IPS-18c (cell line): Measurements from ENCODE around the gene MBP.

Source experiments
- H3K4me3 ChIP-seq: 2 replicates; pipeline ENCODE4 v1.7.0; 2013; ENCODE audit warnings: low read depth, mild to moderate bottlenecking, low read length, moderate library complexity; ENCODE audit not compliant: insufficient read depth
- H3K9me3 ChIP-seq: one replicate; pipeline ENCODE4 v1.6.1; 2013; ENCODE audit warnings: mild to moderate bottlenecking, low read length, moderate library complexity; ENCODE audit not compliant: control insufficient read depth, insufficient read depth

Gene MBP

GRCh38 chr18:77110400-77110799 is 22.2 kb downstream of the MBP start:
- H3K4me3 ChIP-seq = no peak overlapping the region
- peaks cover 2% of the 10 kb centered on the region for H3K9me3 ChIP-seq

DNA sequence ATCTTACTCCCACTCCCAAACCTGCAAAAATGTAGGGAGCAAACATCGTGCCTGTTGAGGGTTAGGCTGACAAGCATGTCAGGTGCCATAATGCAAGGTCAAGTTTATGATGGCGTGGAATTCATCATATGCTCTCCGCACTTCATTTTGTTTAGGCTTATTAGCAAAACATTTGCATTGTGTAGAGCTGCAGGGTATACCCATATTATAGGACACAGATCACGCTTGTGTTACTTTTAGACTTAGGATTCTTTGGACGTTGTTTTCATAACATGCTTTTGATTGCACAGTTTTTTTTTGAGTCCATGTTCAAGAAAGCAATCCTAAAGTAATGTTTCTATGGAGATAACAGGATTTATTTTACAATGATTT is 22.9 kb downstream of the MBP start:
- peaks cover 2% of the 10 kb centered on the region for H3K9me3 ChIP-seq

GRCh38 chr18:77108821-77109647 is 23.5 kb downstream of the MBP start:
- peaks cover 2% of the 10 kb centered on the region for H3K9me3 ChIP-seq
- no peak overlapping the region for H3K4me3 ChIP-seq

More for the DNA sequence above, 22.9 kb downstream of the MBP start:
- no peak overlapping the region for H3K4me3 ChIP-seq

GRCh38 chr18:77108001-77108692 is 24.4 kb downstream of the MBP start:
- Histone ChIP-seq H3K4me3 (no peak overlapping the region), H3K9me3 (peaks cover 2% of the 10 kb centered on the region)

- Histone ChIP-seq H3K4me3 (no peak overlapping the region), H3K9me3 (peaks cover 2% of the 10 kb centered on the region)
Observed at GRCh38 chr18:77107292-77107691, 25.3 kb downstream of the MBP start.

GRCh38 chr18:77106331-77106730 is 26.3 kb downstream of the MBP start:
- Histone ChIP-seq H3K4me3 (no peak overlapping the region), H3K9me3 (peaks cover 2% of the 10 kb centered on the region)

- H3K4me3 ChIP-seq = no peak overlapping the region
- no peaks in the 10 kb centered on the region for H3K9me3 ChIP-seq
Observed at GRCh38 chr18:77105680-77106079, 26.9 kb downstream of the MBP start.

- H3K4me3 ChIP-seq = no peak overlapping the region
- H3K9me3 ChIP-seq = no peaks in the 10 kb centered on the region
Observed at GRCh38 chr18:77105028-77105427, 27.6 kb downstream of the MBP start.

GRCh38 chr18:77103991-77104531 is 28.5 kb downstream of the MBP start:
- H3K4me3 ChIP-seq = no peak overlapping the region
- no peaks in the 10 kb centered on the region for H3K9me3 ChIP-seq

DNA sequence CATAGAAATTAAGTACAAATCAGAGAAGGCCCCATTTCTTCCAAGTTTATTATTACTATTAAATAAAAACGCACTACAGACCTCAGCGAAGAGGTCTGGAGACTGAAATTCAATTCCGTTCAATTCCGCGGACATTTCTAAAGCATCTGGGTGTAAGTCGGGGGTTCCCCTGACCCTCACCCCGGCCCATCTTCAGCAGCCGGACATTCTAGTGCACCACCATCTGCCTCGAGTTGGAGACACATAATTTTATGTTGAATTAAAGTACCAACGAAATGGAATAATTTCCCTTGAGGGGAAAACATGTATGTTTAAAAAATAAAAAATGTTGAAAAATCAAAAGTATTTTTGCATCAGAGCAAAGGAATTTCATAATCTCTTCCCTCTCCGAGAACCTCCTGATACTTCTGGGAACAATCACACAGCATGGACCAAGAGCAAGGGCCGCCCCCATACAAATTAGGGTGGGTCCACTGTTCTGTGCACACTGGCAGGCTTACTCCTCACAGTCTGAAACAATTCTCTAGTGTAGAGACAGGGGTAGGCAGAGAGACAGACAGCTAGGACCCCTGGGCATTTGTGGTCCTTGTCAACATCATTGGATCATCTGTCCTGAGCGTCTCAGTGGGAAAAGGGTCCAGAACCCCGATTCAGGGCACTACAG is 29.3 kb downstream of the MBP start:
- H3K4me3 ChIP-seq = no peak overlapping the region
- H3K9me3 ChIP-seq = no peaks in the 10 kb centered on the region

DNA sequence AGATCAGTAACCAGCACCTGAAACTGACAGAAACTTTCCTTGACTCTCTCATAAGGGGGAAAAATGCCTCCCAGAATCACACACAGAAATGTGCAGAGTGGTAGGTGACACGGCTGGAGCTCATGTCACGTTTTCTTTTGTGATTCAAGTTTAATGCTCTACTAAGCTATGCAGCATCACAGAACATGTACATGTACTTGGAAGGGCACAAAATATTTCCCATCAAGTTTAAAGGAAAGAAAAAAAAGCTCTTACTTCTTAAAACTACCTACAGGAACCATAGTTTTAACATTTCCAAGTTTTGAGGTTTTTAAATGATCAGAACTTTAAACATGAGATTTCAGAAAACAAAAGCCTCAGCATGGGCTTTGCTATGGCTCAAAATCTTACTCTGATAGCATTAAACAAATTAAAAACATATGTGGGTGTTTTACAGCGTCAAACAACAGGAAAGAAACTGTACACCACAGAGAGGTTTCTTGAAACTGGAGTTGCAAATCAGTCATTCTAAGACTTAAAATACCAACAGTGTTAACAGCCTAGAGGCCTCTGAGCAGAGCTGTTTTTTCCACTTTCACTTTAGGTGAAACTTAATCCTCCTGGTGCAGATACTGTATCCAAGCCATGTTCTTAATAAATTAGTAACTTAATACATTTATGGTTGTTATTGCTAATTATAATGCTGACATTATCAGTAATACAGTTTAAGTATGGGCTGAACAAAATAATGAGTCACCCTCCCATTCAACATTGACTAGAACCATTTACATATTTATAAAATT is 30.1 kb downstream of the MBP start:
- no peak overlapping the region for H3K4me3 ChIP-seq
- no peaks in the 10 kb centered on the region for H3K9me3 ChIP-seq

DNA sequence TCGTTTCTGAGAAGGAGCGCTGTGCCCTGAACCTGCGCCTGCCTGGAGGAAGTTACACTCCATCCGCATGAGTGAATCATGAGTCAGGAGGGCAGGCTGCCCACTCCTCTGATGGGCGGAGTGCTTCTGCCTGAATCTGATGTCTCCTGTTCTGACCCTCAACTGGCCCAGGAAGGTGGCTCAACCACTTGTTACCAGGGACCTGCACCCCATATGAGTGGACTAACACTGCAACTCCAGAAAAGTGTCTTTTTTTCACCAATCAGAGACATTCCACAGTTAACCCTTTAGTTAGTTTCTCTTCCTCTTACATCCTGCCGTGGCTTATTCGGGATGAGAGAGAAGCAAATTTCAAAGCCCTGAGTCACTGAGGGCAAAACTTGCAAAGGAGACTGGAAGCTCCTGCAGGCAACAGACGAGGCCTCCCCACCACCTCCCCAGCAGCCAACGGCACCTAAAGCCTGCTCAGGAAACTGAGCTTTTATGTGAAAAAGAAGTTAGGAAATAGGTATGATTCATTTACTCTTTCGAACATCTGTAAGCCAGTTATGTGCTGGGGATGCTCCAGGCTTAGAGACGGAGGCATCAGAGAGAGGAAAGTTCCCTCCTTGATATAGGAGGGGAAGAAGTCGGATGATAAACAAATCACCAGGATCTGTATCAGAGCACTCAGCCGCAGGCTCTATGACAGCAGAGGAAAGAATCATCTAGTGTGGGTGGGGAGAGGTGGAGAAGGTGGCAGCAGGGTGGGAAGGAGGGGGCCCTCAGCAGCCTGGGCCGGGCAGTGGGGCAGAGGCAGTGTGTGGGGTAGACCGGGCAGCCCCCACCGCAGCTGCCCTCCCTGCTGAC is 30.9 kb downstream of the MBP start:
- Histone ChIP-seq H3K9me3 (no peaks in the 10 kb centered on the region), H3K4me3 (no peak overlapping the region; the same call in 1 of the 2 replicates)

GRCh38 chr18:77100751-77101355 is 31.7 kb downstream of the MBP start:
- H3K4me3 ChIP-seq = no peak overlapping the region

DNA sequence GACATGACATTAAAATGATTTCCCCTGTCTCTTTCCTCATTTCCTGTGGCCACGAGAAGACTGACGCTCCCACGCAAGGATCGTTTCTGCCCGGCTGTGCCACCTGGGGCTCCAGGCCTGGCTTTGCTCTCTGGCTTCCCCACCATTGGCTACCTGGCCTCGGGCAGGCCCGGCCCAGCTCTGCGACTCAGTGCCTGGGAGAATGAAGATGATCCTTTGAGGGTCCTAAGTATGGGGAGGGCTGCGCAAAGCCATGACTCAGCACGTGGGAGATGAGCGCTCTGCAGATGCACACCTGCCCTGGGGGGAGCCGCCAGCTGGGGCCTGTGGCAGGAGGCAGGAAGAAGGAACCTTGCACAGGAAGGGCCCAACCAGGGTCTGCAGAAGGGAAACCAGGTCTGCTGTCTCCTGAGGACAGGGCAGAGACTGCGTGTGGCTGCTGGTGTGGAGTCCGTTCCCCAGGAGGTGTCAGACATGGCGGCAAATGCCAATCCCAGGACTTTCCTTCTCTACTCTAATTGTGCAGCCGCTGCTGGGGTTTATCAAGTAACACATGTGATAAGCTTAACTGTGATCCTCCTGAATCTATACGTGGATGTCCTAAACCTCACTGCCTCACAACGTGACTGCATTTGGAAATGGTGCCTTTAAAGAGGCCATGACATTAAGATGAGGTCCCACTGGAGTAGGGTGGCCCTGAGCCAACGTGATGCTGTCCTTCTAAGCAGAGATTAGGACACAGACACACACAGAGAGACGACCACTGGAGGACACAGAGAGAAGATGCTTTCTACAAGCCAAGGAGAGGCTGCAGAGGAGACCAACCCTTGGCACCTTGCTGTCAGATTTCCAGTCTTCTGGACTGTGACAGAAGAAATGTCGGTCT is 32.9 kb downstream of the MBP start:
- Histone ChIP-seq H3K4me3 (no peak overlapping the region), H3K9me3 (no peaks in the 10 kb centered on the region)

More at GRCh38 chr18:77100751-77101355, 31.7 kb downstream of the MBP start:
- no peaks in the 10 kb centered on the region for H3K9me3 ChIP-seq

DNA sequence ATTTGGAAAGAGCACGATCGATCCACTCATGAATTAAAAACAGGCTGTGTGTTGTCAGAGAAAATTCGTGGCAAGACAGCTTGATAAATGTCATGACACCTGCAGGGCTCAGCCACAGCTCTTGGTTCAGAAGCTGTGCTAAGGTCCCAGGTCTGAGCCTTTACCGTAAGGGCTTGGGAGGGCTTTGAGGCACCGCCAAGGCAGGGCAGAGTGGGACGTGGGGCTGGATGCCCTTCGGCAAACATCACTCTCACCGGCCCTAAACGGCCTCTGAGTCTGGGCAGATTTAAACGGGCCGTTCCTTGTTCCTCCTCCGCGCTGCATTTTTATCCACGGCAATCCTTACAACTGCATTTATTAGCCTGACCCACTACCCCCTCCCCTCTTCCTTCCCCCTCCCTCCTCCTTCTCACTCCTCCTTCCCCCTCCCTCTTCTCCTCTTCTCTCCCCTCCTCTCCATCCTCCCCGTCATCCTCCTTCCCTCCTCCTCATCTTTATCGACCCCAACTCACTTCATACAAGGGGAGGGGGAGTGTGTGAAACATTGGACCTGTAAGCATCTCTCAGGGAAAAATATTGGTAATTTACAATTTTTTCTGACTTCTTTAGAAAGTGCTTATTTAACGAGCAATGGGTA is 33.9 kb downstream of the MBP start:
- H3K4me3 ChIP-seq = no peak overlapping the region

More for the DNA sequence above, 33.9 kb downstream of the MBP start:
- H3K9me3 ChIP-seq = no peaks in the 10 kb centered on the region
